ENCODE data around the gene KIFBP.
"Not testable (repeated sequence)": the region's sequence is repeated elsewhere in the genome, so short reads cannot be mapped to it uniquely, and the experiment has no call there.

The KIFBP gene

DNA sequence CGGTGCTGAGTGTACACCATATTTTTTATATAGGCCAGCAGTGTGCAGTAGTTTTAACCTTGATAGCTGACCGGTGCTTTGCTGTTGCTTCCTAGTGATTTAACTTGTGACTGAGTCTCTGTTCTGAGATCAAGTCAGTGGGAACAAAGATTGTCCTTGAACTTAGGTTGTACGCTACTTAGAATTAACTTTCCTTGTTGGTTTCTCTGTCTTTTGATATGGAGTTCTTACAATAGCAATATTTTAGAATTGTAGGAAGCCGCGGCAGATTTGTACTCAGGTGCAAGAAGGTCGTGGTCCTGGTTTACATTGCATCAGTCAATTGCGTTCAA, 31.4 kb upstream of the KIFBP start:
- TF ChIP-seq, protein P1, sequence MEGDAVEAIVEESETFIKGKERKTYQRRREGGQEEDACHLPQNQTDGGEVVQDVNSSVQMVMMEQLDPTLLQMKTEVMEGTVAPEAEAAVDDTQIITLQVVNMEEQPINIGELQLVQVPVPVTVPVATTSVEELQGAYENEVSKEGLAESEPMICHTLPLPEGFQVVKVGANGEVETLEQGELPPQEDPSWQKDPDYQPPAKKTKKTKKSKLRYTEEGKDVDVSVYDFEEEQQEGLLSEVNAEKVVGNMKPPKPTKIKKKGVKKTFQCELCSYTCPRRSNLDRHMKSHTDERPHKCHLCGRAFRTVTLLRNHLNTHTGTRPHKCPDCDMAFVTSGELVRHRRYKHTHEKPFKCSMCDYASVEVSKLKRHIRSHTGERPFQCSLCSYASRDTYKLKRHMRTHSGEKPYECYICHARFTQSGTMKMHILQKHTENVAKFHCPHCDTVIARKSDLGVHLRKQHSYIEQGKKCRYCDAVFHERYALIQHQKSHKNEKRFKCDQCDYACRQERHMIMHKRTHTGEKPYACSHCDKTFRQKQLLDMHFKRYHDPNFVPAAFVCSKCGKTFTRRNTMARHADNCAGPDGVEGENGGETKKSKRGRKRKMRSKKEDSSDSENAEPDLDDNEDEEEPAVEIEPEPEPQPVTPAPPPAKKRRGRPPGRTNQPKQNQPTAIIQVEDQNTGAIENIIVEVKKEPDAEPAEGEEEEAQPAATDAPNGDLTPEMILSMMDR (conservative IDR thresholded peaks at IDR 0.05; ENCODE audit: low read depth, low read length), result no peak
- no peak for DNase-seq (ENCODE audit: low read depth)
- H3K4me3 ChIP-seq (ENCODE audit: low read depth, low read length), result peak overlapping the region; percentile 99

DNA sequence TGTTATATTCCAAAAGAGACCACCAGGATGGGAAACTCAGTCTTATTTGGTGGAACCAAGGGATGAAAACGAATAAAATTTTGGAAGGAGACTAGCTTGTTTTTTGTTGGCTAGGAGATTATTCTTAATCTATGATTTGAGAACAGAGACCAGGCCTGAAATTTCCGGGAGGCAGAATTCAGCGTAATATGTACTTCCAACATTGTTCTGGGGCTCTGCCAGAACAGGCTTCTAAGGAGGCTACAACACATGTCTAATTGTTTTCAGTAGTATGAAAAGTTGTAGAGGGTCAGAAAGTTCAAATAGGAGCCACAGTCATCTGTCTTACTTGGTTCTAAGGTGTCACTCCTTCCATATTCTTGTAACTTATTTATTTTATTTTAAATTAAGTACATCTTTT, 30.9 kb upstream of the KIFBP start:
- peak overlapping the region; percentile 99 for H3K4me3 ChIP-seq (ENCODE audit: low read depth, low read length)
- TF ChIP-seq, protein P1 (conservative IDR thresholded peaks at IDR 0.05; ENCODE audit: low read depth, low read length), result no peak
- peak; percentile 23 for DNase-seq (ENCODE audit: low read depth)

DNA sequence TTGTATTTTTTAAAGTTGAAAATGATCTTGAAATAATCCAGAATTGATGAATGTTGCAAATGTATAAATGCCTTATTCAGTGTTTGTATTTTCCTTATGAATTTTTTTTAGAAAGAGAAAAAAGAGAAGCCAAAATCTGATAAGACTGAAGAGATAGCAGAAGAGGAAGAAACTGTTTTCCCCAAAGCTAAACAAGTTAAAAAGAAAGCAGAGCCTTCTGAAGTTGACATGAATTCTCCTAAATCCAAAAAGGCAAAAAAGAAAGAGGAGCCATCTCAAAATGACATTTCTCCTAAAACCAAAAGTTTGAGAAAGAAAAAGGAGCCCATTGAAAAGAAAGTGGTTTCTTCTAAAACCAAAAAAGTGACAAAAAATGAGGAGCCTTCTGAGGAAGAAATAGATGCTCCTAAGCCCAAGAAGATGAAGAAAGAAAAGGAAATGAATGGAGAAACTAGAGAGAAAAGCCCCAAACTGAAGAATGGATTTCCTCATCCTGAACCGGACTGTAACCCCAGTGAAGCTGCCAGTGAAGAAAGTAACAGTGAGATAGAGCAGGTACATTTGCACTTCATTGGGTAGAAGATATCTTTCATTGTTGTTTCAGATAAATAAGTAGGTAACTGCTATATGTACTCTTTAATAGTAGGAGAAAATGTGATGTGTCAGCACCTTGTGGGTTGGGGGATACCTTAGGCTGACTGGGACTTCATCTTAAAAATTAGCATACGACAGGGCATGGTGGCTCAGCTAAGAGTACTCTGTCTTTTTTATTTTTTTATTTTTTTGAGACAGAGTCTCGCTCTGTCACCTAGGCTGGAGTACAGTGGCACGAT, 28.7 kb upstream of the KIFBP start:
- TF ChIP-seq, protein P1 (conservative IDR thresholded peaks at IDR 0.05; ENCODE audit: low read depth, low read length), result no peak
- no peak overlapping the region for H3K4me3 ChIP-seq (ENCODE audit: low read depth, low read length)
- no peak for DNase-seq (ENCODE audit: low read depth)

DNA sequence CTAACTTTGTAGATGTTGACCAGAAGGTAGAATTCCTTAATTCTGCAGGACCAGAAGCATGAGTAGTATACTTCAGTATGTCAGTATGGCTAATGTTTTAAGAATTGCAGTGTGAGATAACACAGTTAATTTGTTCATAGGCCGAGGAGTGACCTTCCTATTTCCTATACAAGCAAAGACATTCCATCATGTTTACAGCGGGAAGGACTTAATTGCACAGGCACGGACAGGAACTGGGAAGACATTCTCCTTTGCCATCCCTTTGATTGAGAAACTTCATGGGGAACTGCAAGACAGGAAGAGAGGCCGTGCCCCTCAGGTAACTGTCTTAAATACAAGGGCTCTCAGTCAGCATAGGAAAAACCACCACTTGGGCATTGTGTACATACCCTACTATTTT, 25.5 kb upstream of the KIFBP start:
- DNase-seq (ENCODE audit: low read depth), result no peak
- TF ChIP-seq, protein P1 (conservative IDR thresholded peaks at IDR 0.05; ENCODE audit: low read depth, low read length), result no peak
- H3K4me3 ChIP-seq (ENCODE audit: low read depth, low read length), result no peak overlapping the region

DNA sequence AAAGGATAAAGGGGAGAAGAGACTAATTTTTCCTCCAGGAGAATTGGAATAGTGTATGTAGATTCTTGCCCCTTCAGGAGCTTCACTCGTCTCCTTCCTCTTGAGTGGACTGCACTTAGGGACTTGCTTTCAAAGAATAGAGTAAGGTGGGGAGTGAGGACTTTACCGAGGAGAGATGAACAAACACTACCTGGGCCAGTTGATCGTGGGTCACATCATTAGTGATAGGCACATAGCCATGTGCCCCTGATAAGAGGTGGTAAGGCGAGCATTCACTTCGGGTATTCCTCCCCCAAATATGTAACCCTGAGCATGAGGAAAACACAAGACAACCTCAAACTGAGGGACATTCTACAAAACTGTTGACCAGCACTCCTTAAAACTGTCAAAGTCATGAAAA, 14.6 kb upstream of the KIFBP start:
- TF ChIP-seq, protein P1 (conservative IDR thresholded peaks at IDR 0.05; ENCODE audit: low read depth, low read length), result no peak
- no peak for DNase-seq (ENCODE audit: low read depth)

DNA sequence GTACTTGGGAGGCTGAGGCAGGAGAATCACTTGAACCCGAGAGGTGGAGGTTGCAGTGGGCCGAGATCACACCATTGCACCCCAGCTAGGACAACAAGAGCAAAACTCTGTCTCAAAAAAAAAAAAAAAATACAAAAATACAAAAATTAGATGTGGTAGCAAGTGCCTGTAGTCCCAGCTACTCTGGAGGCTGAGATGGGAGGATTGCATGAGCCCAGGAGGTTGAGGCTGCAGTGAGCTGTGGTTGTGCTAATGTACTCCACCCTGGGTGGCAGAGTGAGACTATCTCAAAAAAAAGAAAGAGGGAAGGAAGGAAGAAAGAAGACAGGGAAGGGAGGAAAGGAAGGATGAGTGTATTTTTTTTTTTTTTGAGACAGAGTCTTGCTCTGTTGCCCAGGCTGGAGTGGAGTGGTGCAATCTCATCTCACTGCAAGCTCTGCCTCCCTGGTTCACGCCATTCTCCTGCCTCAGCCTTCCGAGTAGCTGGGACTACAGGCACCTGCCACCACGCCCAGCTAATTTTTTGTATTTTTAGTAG, 12.6 kb upstream of the KIFBP start:
- DNase-seq (ENCODE audit: low read depth); H3K4me3 ChIP-seq (ENCODE audit: low read depth, low read length): not testable (repeated sequence)

More for the DNA sequence above, 14.6 kb upstream of the KIFBP start:
- no peak overlapping the region for H3K4me3 ChIP-seq (ENCODE audit: low read depth, low read length)

DNA sequence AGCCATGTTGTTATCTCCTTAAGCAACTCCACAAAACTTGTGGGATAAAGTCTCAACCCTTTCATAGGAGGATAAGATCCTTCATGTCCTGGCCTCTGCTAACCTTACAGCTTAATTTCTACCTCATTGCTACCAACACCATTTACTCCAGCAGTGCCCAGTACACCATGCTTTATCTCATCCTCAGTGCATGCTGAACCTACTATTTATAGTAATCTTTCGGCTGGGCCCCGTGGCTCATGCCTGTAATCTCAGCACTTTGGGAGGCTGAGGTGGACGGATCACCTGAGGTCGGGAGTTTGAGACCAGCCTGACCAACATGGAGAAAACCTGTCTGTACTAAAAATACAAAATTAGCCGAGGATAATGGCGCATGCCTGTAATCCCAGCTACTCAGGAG, 8.9 kb upstream of the KIFBP start:
- not testable (repeated sequence) for H3K4me3 ChIP-seq (ENCODE audit: low read depth, low read length); DNase-seq (ENCODE audit: low read depth)

DNA sequence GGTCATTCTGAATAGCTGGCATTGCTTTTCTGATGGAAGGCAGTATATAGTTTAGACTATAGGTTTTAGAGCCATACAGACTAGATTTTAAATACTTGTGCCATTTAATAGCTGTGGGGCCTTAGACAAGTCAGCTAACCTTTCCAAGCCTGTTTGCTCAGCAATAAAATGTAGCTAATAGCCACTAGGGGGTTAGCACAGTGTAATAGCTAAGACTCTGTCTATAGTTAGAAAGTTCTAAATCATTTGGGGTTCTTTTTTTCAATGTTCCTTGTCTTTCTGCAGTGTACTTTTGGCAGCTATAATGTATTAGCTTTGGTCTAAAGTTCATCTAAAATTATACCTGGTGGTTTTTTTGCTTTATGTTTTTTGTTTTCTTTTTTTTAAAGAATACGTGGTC, 7.5 kb upstream of the KIFBP start:
- DNase-seq (ENCODE audit: low read depth), result peak; percentile 56
- TF ChIP-seq, protein P1 (conservative IDR thresholded peaks at IDR 0.05; ENCODE audit: low read depth, low read length), result peak; percentile 56
- H3K4me3 ChIP-seq (ENCODE audit: low read depth, low read length), result no peak overlapping the region

Data from choroid plexus epithelial cell (primary cell).